SH-SY5Y (cell line): ENCODE results near the gene RHBDF1.

Experiments
- GATA2 ChIP-seq: IDR thresholded peaks from 2 replicates; pipeline ENCODE4 v1.6.1; 2011; ENCODE audit warnings: mild to moderate bottlenecking, low read depth, low read length
- GATA3 ChIP-seq: IDR thresholded peaks from 2 replicates; pipeline ENCODE4 v1.6.1; 2011; ENCODE audit warnings: low read depth, mild to moderate bottlenecking, low read length, moderate library complexity

The RHBDF1 gene, protein sequence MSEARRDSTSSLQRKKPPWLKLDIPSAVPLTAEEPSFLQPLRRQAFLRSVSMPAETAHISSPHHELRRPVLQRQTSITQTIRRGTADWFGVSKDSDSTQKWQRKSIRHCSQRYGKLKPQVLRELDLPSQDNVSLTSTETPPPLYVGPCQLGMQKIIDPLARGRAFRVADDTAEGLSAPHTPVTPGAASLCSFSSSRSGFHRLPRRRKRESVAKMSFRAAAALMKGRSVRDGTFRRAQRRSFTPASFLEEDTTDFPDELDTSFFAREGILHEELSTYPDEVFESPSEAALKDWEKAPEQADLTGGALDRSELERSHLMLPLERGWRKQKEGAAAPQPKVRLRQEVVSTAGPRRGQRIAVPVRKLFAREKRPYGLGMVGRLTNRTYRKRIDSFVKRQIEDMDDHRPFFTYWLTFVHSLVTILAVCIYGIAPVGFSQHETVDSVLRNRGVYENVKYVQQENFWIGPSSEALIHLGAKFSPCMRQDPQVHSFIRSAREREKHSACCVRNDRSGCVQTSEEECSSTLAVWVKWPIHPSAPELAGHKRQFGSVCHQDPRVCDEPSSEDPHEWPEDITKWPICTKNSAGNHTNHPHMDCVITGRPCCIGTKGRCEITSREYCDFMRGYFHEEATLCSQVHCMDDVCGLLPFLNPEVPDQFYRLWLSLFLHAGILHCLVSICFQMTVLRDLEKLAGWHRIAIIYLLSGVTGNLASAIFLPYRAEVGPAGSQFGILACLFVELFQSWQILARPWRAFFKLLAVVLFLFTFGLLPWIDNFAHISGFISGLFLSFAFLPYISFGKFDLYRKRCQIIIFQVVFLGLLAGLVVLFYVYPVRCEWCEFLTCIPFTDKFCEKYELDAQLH

DNA sequence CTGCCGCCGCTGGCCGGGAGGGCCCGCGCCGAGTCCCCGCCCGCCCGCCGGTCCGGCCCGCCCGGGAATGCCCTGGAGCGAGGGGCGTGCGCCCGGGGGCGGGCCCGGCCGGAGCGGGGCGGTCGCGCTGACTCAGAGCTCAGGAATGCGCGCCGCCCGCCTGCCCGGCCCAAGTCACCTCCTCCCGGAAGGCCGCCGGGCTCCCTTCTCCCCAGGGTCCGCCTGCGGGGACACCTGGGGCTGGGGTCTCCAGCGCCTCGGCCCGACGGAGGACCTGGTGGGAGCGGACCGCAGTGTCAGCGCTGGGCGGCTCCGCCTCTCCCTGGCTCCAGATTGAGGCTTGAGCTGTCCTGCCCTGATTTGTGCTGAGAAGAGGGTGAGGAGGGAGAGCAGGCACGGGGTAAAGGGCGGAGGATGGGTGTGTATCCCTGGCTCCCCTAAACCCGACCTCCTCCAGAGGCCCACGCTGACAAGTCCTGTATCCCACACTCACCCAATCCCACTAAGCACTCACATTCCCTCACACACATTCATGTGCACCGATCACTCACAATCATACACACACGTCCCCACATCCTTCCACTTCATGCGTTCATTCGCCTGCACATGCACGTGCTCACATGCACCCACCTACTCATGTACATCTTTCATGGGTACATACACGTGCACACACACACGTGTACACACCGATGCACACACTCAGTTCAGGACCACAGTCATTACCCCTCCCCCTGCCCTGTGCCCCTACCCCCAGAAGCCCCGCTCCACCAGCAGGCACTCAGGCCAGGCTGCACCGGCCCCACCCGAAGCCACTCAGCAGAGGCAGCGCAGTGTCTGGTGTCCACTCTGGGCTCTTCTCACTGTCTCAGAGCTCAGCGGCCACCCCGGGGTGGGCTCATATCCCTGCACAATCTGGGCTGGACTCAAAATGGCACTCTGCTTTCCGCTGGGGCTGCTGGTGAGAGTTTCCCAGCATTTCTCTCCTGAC lies at the start of gene RHBDF1:
TSS of gene RHBDF1 (minus strand) at position 71 of the 988 bp plus-strand sequence. CDS start 7,616 bp downstream, outside the sequence.
- TF ChIP-seq GATA2 = no peak
- TF ChIP-seq GATA3 = no peak

DNA sequence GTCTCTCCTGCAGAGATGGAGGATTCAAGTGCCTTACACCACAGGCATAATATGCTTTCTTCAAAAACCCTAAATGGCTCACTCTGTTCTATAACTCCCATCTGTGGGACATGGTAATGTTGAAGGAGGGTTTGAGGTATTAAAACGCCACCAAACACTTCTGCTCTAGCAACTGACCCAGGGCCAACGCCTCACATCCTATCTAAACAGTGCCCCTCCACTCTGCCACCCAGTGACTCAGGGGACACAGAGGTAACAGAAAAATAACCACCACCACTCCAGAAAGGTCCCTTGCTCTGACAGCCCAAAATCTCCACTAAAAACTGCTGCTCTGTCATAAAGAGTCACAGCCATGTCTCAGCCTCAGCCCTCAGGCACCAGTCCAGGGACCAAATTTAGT lies 48.3 kb upstream of the RHBDF1 start:
- no peak for TF ChIP-seq GATA2
- no peak for TF ChIP-seq GATA3

DNA sequence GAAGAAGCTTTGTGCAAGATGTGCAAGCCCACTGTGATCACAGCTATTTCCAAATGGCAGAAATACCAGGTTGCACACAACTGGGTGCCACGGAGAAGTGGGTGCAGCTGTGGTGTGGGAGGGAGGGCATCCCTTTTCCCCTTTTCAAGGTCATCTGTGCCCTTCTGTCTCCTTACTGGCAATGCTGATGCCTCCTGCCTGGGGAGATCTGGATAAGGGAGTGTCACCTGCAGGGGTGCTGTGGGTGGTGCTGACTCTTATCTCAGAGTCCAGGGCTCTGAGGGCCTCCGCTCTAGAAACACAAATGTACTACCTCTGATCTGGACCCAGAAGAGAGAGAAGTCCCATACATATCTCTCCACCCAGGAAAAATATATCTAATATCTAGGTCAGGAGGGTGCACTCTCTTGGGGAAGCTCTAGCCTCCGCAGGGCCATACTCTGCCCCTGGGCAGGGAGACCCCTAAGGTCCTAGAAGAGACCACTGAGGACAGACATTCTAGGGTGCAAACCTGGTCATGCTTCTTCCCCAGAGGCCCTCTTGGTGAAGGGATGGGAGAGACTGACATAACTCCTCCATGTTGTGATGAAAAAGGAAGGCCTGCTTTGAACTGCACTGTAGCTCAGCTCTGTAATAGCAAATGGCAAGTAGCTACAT lies 47.5 kb upstream of the RHBDF1 start:
- TF ChIP-seq GATA3 (no peak), GATA2 (no peak)

DNA sequence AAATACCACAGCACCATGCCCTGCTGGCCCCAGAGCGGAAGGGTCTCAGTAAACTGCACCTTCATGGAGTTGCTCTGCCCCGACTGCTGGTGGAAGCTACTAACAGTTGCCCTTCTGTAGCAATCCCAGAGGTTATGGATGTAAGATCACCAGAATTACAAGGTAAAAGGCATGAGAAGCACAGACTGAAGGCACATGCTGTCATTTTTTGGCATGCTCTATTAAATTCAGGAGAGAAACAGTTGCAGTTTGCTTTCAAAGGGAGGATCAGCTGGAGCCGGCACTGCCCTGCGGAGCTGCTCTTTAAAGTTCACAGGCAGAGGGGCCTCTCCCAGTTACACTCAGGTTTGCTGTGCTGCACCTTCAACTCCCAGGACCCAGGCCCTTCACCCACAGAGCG lies 46.9 kb upstream of the RHBDF1 start:
- TF ChIP-seq GATA2 = no peak
- TF ChIP-seq GATA3 = no peak

DNA sequence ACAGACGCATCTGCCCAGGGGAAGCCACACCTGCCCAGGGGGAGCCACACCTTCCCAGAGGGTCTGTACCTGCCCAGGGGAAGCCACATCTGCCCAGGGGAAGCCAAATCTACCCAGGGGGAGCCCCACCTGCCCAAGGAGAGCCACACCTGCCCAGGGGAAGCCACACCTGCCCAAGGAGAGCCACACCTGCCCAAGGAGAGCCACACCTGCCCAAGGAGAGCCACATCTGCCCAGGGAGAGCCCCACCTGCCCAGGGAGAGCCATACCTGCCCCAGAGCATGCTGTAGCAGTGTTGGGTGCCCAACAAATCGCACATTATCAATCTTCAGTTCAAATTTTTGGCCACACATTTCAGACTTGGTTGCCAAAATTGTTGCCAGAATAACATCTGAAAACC lies 46.4 kb upstream of the RHBDF1 start:
- no peak for TF ChIP-seq GATA3
- no peak for TF ChIP-seq GATA2

DNA sequence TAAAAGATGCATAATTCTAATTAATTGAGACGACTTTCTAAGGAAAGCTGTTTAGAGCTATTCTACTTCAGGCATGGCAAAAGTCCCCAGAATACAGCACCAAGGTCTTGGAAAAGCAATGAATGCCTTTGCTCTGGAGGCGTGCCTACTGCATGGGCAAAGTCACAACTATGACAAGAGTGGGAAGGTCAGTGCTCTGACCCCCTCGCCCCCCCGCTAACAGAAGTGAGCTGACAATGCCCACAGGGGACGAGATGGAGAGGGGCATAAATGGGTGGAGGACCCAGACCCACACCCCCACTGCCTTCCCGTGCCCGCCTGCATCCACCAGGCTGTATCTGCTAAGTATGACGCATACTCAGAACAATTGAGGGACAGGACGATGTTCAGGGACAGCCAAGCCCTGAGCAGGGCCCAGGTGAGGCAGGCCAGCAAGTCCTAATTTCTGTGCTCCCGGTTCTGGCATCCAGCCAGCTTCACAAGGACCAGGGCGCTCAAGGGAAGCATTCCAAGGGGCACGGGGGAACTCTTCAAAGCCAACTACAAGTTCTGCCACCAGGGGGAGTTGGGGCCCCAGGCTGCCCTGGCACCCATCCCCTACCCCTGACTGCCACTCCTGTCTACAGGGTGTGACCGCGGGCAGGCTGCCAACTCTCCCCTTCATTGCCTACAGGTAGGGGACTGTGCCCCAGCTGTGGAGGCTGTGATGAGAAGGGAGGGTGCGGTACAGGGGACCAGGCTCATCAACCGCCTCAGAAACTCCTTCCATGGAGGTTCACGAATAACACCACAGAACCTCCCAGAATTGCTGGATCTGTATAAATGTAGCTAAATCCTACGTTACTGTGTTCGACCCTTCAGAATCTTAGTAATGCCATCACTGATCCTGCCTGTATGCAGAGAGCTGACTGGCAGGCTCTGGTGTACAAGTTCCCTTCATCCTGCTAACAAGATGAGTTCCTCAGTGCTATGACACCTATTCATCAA lies 45.2 kb upstream of the RHBDF1 start:
- no peak for TF ChIP-seq GATA3
- TF ChIP-seq GATA2 = no peak

DNA sequence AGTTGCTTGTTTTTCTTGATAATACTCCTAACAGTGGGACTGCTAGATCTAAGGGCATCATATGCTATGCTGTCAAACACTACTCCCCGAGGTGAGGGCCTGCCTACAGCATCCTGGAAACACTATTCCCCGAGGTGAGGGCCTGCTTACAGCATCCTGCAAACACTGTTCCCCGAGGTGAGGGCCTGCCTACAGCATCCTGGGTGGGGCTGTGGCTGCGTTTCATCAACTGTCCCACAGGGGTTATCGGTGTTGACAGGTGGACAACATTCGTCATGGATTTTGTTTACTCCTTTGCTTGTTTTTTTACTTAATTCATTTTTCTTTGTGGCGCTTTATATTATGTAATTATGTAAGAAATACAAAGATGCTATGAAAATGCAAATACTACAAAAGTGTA lies 43.6 kb upstream of the RHBDF1 start:
- no peak for TF ChIP-seq GATA2
- TF ChIP-seq GATA3 = no peak

DNA sequence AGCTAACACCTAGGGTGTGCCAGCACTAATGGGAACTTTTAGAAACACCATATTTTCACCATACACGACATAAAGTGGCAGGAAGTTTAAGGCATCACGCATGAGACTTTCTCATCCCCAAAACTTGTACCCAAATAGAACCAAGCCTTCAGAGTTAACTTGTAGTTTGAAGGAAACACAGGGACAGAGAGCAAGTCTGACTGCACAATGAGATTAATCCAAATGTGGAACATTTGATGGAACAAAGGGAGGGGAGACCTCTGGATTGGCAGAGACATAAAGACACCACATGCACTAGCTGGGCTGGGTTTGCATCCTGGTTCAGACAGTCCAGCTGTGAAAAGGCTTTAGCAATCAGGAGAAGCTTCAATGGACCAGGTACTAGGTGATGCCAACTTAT lies 41.9 kb upstream of the RHBDF1 start:
- TF ChIP-seq GATA3 = no peak
- TF ChIP-seq GATA2 = no peak

DNA sequence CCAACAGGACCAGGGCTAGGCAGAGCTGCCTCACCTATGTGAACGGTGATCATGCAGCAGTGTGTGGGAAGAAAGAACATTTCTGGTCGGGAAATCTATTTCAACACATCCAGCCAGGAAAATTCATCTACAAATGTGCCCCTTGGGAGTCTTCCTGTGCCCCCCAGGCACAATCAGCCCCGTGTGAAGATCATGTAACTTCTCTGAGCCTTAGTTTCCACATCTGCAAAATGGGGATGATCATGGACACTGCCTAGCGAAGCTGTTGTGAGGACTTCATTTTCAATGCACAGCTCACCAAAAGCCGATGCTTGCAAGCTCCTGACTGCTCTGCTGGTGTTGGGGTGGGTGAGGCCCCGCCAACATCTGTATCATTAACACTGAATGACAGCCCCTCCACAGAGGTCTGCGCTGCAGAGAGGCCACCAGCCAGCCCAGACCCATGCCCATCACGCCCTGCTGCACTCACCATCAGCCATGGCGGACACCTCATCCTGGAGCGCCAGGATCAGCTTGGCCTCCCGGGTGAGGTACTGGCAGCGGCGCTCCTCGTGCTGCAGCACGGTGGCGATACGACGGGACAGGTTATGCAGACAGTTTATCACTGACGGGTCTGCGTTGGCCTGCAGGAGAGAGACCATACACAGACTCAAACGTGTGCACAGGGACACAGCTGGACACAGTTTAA lies 39.9 kb upstream of the RHBDF1 start:
- TF ChIP-seq GATA2 (no peak), GATA3 (no peak)

DNA sequence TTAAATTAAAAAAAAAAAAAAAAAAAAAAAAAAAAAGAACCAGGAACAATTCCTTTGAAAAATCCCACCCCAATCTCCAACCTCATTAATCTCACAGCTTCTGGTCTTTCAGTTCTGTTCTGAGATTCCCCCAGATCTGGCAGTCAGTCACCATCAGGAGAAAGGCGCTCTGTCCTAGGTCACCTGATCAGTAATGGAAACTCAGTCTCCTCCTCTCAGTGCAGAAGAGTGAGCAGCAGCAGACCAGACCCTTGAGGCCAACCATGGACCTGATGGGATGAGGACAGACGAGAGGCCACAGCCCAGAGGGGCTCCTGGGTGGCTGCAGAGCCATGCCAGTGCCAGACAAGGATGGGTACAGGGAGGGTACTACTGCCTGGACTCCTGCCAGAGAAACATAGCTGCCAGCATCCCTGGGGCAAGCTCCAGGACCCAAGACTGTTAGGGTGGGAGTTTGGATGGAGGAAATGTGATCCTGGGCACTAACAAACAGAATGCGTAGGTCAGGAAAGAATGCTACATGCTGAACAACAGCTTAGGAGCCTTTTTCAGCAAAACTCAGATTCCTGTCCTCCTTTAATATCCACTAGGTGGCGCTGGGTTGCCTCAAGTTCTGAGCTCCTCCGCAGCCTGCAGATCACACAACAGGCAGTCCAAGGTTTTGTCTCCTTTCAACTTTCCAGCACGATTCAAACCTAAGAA lies 34.3 kb upstream of the RHBDF1 start:
- TF ChIP-seq GATA3 = no peak
- no peak for TF ChIP-seq GATA2

DNA sequence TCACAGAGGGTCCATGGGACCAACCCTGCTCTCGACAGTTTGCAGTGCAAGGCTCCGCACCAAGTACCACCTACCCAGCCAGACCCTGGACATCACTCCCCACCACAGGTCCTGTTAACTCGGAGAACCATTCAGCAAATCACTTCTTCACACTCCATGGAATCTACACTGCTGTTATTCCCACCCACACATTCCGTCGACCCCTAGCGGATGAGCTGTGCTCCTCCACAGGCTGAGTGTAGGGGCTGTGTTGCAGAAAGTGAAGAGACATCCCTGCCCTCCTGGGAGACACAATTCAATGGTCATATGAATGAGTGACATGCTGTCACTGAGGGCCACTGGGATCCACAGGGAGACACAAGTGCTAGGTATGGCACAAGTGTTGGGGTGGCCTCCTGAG lies 33.1 kb upstream of the RHBDF1 start:
- TF ChIP-seq GATA2 (no peak), GATA3 (no peak)

DNA sequence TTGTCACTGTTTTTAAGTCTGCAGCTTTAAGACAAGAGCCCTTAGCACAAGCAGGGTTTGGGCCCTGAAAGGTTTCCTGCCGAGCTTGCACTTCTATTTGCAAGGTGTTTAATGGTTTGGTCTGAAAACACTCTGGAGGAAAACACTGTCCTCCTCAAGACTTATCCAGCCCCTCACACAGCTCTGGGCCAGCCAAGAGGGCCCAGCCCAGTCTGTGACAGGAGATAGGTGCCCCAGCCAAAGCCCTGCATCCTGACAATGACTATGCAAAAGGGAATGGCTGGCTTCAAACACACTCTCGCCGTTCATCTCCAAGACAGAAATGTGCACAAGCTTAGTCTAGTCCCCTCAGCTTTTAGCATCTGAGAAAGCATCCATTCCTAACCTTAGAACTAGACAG lies 32.5 kb upstream of the RHBDF1 start:
- no peak for TF ChIP-seq GATA3
- TF ChIP-seq GATA2 = no peak

DNA sequence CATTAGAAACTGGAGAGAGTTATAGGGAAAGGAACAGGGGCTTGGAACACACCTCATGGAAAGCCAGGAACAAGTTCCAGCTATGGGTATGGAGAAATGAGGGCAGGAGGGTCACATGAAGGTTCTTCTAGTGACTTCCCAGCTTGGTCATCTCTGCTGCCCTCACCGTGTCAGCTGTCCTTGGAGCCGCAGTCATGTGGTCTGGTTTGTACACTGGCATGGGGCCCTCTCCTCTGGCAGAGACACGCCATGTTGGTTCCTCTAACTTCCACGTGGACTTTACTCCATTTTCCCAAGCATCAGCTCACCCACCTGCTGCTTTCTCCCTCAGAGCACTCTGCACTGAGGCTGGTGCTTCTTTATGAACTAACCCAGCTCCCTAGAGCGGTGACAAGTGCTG lies 31.9 kb upstream of the RHBDF1 start:
- TF ChIP-seq GATA3 (no peak), GATA2 (no peak)
